ENCODE results near the gene ART3. TPM values are rescaled to one million over a fixed set of nuclear protein-coding genes. Genes with fewer than 3 reads are reported as not detected.

ART3 gene
- total and polyA plus RNA-seq, 9 of the 15 experiments (the other 6 are each of a cell fraction or from before 2014, with no cell fraction given) = 0.69 to 1.4 (median 1.1) TPM; not detected in 1

GRCh38 chr4:76148142-76148865 lies 73.8 kb downstream of the ART3 start, which contains the start of gene NUP54 (continued):
- peak; percentile 58 for TF ChIP-seq MGA (IDR thresholded peaks at IDR 0.05)
- TF ChIP-seq ARNT (IDR thresholded peaks at IDR 0.05) = peak; percentile 35 to 42; a peak in 1 of 4 replicates
- TF ChIP-seq NR0B1 (IDR thresholded peaks at IDR 0.05; ENCODE audit: partially characterized antibody) = no peak
- 0 out of 4 replicates have a peak, but pooled peaks of 1 of the 2 experiments have one; percentile 47 for TF ChIP-seq SRF (CRISPR knock-in tag; IDR thresholded peaks at IDR 0.05)
- peak; percentile 81 for TF ChIP-seq ETS1 (conservative IDR thresholded peaks at IDR 0.05; ENCODE audit: control insufficient read depth, low read depth, low read length)
- TF ChIP-seq CREB3 (tag; conservative IDR thresholded peaks at IDR 0.05; ENCODE audit: low read depth) = no peak
- no peak for TF ChIP-seq HOXB6 (CRISPR knock-in tag; IDR thresholded peaks at IDR 0.05; ENCODE audit: borderline replicate concordance)
- peak; percentile 74; the same call in 1 of the 2 replicates for TF ChIP-seq FOXK1 (CRISPR knock-in tag; IDR thresholded peaks at IDR 0.05; ENCODE audit: borderline replicate concordance)
